ENCODE data around the gene ASPG. TPM values are rescaled to one million over a fixed set of nuclear protein-coding genes. Genes with fewer than 3 reads are reported as not detected.

ASPG gene
- total RNA-seq, 1 experiment from 2014 or later, result not detected

DNA sequence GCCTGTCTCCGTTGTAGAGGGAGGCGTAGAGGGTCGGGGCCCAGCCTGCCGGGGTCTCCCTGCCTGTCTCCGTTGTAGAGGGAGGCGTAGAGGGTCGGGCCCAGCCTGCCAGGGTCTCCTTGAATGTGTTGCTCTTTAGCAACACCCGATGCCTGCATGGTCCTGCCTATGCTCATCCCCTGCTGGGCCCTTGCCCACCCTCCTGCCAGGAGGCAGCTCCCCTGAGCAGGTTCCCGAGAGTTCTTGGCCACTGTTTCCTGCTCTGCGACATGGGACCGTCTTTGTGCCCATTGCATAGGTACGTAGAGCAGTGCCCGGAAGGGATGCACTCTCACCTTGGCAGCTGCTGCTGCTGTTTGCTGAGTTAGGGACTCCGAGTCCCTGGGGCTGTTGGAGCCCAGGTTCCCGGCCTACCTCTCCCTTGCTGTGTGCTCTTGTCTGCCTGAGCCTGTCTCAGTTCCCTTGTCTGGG is 56.2 kb downstream of the ASPG start:
- Histone ChIP-seq H3K4me3 (no peak overlapping the region), H3K9me2 (ENCODE audit: insufficient read depth) (no peaks in the 10 kb centered on the region), H3K79me2 (ENCODE audit: low read depth) (no peaks in the 10 kb centered on the region), H3K4me2 (no peak overlapping the region), H3F3A (ENCODE audit: insufficient read depth, low read depth) (no peaks in the 10 kb centered on the region), H3K27me3 (ENCODE audit: insufficient read depth, low read depth) (peaks cover 58% of the 10 kb centered on the region), H2AFZ (no peak overlapping the region), H3K27ac (no peak overlapping the region), H3K36me3 (ENCODE audit: low read depth) (no peaks in the 10 kb centered on the region), H3K9me3 (ENCODE audit: insufficient read depth, low read depth) (no peaks in the 10 kb centered on the region), H4K20me1 (ENCODE audit: insufficient read depth) (no peaks in the 10 kb centered on the region), H3K4me1 (replicated peaks; ENCODE audit: insufficient read depth) (no peaks in the 10 kb centered on the region)
- ChIA-PET CTCF (no interaction called here), POLR2A (ENCODE audit: unreplicated experiment) (no interaction called here)
- BruUV-seq (replicated peaks), result no TSS peak
- intact Hi-C loops (cut with micrococcal nuclease; ENCODE audit: unreplicated experiment), result no loop called here
- no peak for DNase-seq
- TF ChIP-seq, protein P1, sequence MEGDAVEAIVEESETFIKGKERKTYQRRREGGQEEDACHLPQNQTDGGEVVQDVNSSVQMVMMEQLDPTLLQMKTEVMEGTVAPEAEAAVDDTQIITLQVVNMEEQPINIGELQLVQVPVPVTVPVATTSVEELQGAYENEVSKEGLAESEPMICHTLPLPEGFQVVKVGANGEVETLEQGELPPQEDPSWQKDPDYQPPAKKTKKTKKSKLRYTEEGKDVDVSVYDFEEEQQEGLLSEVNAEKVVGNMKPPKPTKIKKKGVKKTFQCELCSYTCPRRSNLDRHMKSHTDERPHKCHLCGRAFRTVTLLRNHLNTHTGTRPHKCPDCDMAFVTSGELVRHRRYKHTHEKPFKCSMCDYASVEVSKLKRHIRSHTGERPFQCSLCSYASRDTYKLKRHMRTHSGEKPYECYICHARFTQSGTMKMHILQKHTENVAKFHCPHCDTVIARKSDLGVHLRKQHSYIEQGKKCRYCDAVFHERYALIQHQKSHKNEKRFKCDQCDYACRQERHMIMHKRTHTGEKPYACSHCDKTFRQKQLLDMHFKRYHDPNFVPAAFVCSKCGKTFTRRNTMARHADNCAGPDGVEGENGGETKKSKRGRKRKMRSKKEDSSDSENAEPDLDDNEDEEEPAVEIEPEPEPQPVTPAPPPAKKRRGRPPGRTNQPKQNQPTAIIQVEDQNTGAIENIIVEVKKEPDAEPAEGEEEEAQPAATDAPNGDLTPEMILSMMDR (conservative IDR thresholded peaks at IDR 0.05), result no peak
- TF ChIP-seq EZH2 (IDR thresholded peaks at IDR 0.05; ENCODE audit: low read depth), result no peak

DNA sequence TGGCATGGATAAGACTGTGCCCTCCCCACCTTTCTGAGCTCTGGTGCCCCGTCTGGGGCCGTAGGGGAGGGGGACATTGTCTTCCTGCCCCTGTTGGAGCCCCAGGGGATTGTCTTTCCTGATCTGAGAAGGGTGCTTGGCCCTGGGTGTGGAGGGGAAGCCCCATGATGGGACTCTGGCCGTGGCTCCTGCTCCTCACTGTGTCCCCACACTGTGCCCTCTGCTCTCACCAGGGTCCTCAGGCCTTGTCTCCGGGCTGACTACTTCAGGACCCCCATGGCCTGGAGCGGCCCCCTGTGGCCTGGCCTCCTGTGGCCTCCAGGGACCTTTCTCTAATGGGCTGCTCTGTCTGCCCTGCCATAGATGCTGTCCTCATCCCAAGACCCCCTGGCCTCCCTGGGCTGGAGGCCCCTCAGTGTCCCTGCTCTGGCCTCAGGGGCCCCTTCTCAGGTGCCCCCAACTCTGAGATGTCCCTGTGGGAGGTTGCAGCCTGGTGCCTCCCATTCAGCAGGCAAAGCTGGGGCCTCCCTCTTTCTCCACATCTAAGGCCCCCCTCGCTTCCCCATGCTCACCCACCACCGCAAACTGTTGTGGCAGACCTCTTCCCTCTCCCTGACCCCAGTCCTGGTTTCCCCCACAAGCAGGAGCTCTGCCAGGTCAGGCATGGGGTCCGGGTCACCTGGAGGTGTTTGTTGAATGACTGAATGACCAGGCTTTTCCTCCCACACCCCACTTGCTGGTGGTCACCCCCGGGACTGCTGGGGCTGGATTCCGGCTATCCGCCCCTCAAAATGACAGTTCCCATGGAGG is 56.8 kb downstream of the ASPG start:
- Histone ChIP-seq H3K4me3 (no peak overlapping the region), H3K9me3 (ENCODE audit: insufficient read depth, low read depth) (no peaks in the 10 kb centered on the region), H3K27me3 (ENCODE audit: insufficient read depth, low read depth) (peaks cover 65% of the 10 kb centered on the region), H3K27ac (no peak overlapping the region), H3K4me1 (replicated peaks; ENCODE audit: insufficient read depth) (no peaks in the 10 kb centered on the region), H3F3A (ENCODE audit: insufficient read depth, low read depth) (no peaks in the 10 kb centered on the region), H3K9me2 (ENCODE audit: insufficient read depth) (no peaks in the 10 kb centered on the region), H2AFZ (no peak overlapping the region), H4K20me1 (ENCODE audit: insufficient read depth) (no peaks in the 10 kb centered on the region), H3K36me3 (ENCODE audit: low read depth) (no peaks in the 10 kb centered on the region), H3K79me2 (ENCODE audit: low read depth) (no peaks in the 10 kb centered on the region), H3K4me2 (no peak overlapping the region)
- TF ChIP-seq, protein P1 (conservative IDR thresholded peaks at IDR 0.05), result no peak
- intact Hi-C loops (cut with micrococcal nuclease; ENCODE audit: unreplicated experiment), result no loop called here
- POLR2A ChIA-PET (ENCODE audit: unreplicated experiment), result no interaction called here
- CTCF ChIA-PET, result interaction anchor here (0.7 kb wide), 1 partner anchor 13 kb away, joined by 3 read pairs; no protein-coding TSS in a partner anchor
- no peak for DNase-seq
- no TSS peak for BruUV-seq (replicated peaks)

DNA sequence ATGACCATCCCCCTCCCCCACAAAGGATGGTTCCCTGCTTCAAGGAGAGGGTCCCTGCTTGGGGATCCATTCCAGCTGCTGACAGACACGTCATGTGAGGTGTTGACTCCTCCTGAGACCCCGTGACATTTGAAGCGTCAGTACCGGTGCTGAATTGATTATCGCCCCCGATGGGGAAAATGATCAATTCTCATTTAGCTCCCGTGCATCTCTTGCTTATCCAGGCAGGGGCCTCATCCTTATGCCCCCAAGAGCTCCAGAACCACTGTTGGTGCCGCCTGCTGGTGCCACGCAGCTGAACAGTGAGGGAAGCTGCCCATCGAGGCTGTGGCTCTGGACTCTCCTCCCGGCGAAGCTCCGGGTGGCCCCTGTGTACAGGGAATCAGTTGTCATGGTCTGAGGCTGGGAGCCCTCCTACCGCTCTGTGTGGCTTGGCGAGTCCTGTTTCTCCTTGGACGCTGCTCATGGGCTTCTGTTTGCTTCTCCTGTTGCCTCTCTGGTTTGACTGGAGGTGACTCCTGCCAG is 57.5 kb downstream of the ASPG start:
- Histone ChIP-seq H3F3A (ENCODE audit: insufficient read depth, low read depth) (no peaks in the 10 kb centered on the region), H3K9me2 (ENCODE audit: insufficient read depth) (no peaks in the 10 kb centered on the region), H3K4me1 (replicated peaks; ENCODE audit: insufficient read depth) (no peaks in the 10 kb centered on the region), H2AFZ (no peak overlapping the region), H3K9me3 (ENCODE audit: insufficient read depth, low read depth) (no peaks in the 10 kb centered on the region), H3K4me3 (no peak overlapping the region), H3K79me2 (ENCODE audit: low read depth) (no peaks in the 10 kb centered on the region), H3K27me3 (ENCODE audit: insufficient read depth, low read depth) (peaks cover 71% of the 10 kb centered on the region), H3K36me3 (ENCODE audit: low read depth) (no peaks in the 10 kb centered on the region), H4K20me1 (ENCODE audit: insufficient read depth) (no peaks in the 10 kb centered on the region), H3K27ac (no peak overlapping the region), H3K4me2 (no peak overlapping the region)
- no peak for TF ChIP-seq EZH2 (IDR thresholded peaks at IDR 0.05; ENCODE audit: low read depth)
- TF ChIP-seq, protein P1 (conservative IDR thresholded peaks at IDR 0.05), result no peak
- DNase-seq, result no peak
- intact Hi-C loops (cut with micrococcal nuclease; ENCODE audit: unreplicated experiment), result no loop called here
- ChIA-PET CTCF (interaction anchor here (0.7 to 1.1 kb wide), 2 partner anchors 14 to 421 kb away, joined by 3 read pairs; no protein-coding TSS in a partner anchor), POLR2A (ENCODE audit: unreplicated experiment) (no interaction called here)
- BruUV-seq (replicated peaks), result no TSS peak

All from PC-9 (cell line).